Rectal smooth muscle tissue (tissue), 1 donor: ENCODE measurements around the gene C16orf87.

ENCODE experiments used
- H3K27ac ChIP-seq: one replicate; pipeline ENCODE4 v1.7.0; 2013; ENCODE audit warnings: low read depth, low read length, inconsistent platforms
- H3K27me3 ChIP-seq: one replicate; pipeline ENCODE4 v1.7.0; 2013; ENCODE audit warnings: low read length; ENCODE audit not compliant: control insufficient read depth, insufficient read depth
- H3K36me3 ChIP-seq: one replicate; pipeline ENCODE4 v1.7.0; 2013; ENCODE audit warnings: low read length; ENCODE audit not compliant: control insufficient read depth, insufficient read depth
- H3K4me1 ChIP-seq: one replicate; pipeline ENCODE4 v1.7.0; 2013; ENCODE audit warnings: low read length; ENCODE audit not compliant: control insufficient read depth, insufficient read depth
- H3K4me3 ChIP-seq: one replicate; pipeline ENCODE4 v1.7.0; 2013; ENCODE audit warnings: low read length
- H3K9ac ChIP-seq: one replicate; pipeline ENCODE4 v1.7.0; 2013; ENCODE audit warnings: low read length

C16orf87 gene

DNA sequence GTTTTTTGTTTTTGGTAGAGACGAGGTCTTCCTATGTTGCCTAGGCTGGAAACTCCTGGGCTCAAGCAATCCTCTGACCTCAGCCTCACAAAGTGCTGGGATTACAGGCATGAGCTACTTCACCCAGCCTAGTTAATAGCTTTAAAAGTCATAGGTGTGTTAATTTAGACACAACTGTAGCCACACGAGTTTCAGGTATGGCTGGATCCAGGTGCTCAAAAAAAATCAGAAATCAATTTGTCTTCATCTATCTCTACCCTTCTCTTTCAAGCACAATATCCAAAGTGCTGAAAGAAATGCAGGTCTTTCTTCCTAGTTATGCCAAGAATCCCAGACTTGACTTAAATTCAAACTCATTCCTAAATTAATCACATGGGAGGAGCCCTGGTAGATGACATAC is 23.9 kb upstream of the C16orf87 start:
- Histone ChIP-seq H3K36me3 (no peaks in the 10 kb centered on the region), H3K4me3 (no peak overlapping the region), H3K9ac (no peak overlapping the region), H3K27me3 (no peaks in the 10 kb centered on the region), H3K27ac (no peak overlapping the region), H3K4me1 (no peaks in the 10 kb centered on the region)

DNA sequence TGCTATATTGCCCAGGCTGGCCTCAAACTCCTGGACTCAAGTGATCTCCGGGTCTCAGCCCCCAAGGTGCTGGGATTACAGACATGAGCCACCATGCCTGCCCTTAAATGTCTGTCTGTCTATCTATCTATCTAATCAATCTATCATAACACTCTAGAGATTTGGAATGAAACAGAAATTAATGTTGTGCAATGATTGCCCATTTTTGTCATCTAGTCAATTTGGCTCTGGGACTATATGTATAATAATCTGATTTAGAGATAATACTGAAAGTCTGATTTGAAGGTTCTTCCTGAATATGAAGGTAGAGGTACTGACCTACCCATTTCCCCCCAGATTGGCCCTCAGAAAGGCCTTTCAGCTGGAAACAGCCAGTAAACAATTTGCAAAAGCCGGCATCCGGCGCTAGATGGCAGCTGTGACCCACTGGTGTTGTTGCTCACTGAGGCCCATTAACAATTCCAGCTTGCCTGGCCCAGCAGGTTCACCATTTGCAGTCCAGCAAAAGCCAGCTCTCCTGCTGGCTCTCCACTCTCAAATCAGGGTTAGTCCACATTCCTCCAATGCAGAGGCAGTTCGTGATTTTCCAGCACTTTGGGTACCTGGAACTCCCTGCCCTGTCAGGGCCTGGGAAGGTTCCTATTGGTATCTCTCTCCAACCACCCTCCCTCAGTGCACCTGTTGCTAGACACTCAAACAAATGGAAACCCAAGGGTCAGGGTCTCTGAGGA is 22.9 kb upstream of the C16orf87 start:
- Histone ChIP-seq H3K4me3 (no peak overlapping the region), H3K4me1 (no peaks in the 10 kb centered on the region), H3K36me3 (no peaks in the 10 kb centered on the region), H3K9ac (no peak overlapping the region), H3K27me3 (no peaks in the 10 kb centered on the region), H3K27ac (no peak overlapping the region)

DNA sequence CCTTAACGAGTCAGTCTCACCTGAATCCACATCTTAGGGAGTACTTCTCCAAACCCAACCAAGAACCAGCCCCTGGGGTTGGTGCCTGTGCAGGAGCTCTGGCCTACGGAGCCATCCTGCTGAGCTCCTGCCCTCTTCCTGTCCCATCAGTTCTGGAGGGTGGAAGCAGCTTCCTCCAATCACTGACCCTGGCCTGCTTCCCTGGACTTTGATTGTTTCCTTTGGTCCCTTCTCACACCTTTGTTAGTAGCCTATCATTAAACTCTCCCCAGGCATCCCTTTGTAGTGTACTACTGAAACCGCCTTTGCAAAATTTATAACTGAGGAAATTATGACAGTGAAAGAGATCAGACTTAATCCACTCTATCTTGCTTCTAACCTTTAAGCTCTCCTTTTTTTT is 21.1 kb upstream of the C16orf87 start:
- H3K4me1 ChIP-seq, result no peaks in the 10 kb centered on the region
- no peak overlapping the region for H3K4me3 ChIP-seq
- H3K27ac ChIP-seq, result no peak overlapping the region
- no peaks in the 10 kb centered on the region for H3K36me3 ChIP-seq
- no peaks in the 10 kb centered on the region for H3K27me3 ChIP-seq
- H3K9ac ChIP-seq, result no peak overlapping the region

- H3K27ac ChIP-seq, result no peak overlapping the region
- no peaks in the 10 kb centered on the region for H3K27me3 ChIP-seq
- no peaks in the 10 kb centered on the region for H3K36me3 ChIP-seq
- no peak overlapping the region for H3K9ac ChIP-seq
- no peaks in the 10 kb centered on the region for H3K4me1 ChIP-seq
- H3K4me3 ChIP-seq, result no peak overlapping the region
These were observed 19.9 kb upstream of the C16orf87 start for GRCh38 chr16:46850619-46851555.

DNA sequence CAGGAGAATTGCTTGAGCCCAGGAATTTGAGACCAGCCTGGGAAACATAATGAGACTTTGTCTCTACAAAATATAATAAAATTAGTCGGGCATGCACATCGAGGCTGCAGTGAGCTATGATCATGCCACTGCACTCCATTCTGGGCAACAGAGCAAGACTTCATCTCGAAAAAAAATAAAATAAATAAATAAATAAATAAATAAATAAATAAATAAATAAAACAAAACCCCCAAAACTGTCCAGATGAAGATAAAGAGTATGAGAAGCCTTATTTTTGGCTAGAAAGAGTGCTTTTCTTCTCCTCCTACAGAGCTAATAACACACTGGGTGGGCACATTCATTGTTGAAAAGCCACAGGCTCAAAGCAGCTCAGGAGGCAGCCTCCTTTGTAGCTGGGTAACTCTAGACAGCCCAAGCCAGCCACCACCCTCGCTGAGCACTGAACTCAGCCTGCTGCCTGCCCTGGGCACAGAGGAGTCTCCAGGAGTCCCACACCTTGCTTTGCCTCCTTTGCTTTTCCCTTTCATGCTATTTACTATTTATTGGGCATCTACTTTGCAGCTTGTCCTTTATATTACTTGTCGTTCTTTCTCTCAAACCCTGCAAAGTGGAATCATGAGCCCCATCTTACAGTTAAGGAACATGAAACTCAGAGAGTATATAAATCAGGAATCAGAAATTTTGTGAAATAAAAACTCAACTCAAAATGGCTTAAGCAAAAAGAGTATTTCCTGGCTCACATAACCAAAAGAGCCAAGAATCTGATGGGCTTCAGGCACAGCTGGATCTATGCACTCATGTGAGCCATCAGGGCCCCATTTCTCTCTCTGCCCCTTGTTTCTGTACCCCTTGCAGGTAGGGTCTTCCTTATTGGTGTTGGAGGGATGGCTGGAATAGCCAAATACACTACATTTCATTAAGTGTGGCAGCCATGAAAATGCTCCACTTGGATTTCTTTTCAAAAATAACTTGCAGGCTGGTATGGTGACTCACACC is 18.1 kb upstream of the C16orf87 start:
- Histone ChIP-seq H3K4me3 (no peak overlapping the region), H3K27ac (no peak overlapping the region), H3K27me3 (no peaks in the 10 kb centered on the region), H3K36me3 (no peaks in the 10 kb centered on the region), H3K4me1 (no peaks in the 10 kb centered on the region), H3K9ac (no peak overlapping the region)

GRCh38 chr16:46845952-46846351 is 15.0 kb upstream of the C16orf87 start:
- Histone ChIP-seq H3K4me3 (no peak overlapping the region), H3K27me3 (no peaks in the 10 kb centered on the region), H3K36me3 (no peaks in the 10 kb centered on the region), H3K9ac (no peak overlapping the region), H3K27ac (no peak overlapping the region), H3K4me1 (no peaks in the 10 kb centered on the region)

DNA sequence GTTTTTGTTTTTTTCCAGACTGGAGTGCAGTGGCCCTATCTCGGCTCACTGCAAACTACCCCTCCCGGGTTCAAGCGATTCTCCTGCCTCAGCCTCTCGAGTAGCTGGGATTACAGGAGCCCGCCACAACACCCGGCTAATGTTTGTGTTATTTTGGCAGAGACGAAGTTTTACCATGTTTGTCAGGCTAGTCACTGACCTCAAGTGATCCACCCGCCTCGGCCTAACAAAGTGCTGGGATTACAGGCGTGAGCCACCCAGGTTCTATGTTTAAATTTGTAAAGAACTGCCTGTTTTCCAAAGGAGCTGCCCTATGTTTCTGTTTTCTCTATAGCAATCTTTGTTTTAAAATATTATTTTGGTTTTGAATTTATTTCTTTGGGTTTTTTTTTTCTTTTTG is 13.8 kb upstream of the C16orf87 start:
- Histone ChIP-seq H3K36me3 (no peaks in the 10 kb centered on the region), H3K27me3 (no peaks in the 10 kb centered on the region), H3K4me1 (no peaks in the 10 kb centered on the region), H3K9ac (no peak overlapping the region), H3K27ac (no peak overlapping the region), H3K4me3 (no peak overlapping the region)

DNA sequence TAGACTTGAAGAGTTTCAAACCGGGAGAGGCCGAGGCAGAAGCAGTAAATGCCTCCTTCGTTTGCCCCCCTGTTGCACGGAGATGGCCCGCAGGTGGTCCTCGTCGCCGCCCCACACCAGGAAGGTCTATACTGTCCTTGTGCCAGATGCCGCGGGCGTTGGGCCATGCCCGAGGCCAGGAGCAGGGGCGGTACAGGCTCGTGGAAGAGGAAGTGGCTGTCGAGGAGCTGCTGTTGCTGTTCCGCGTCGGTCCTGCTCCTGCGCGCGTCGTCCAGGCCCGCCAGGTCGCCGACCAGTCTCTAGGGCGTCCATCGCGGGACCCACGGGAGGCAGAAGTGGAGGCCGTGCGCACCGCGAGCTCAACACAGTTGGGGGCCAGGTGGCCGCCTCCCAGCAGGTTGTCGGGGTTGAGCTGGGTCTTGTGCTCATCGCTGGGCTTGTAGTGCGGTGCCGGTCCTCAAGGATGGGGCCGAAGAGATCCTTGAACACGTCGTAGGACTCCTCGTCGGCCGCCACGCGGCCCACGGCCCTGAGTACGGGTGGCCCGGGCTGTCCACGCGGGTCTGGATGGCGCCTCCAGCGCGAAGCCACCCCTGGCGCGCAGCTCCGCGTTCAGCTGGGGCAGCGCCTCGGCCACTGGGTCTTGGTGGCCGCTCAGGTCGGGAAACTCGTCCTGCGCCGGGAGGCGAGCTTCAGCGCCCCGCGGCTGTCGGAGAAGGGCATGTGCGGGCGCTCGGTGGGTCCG is 13.1 kb upstream of the C16orf87 start:
- H3K9ac ChIP-seq, result no peak overlapping the region
- H3K27me3 ChIP-seq, result no peaks in the 10 kb centered on the region
- H3K4me3 ChIP-seq, result no peak overlapping the region
- no peaks in the 10 kb centered on the region for H3K36me3 ChIP-seq
- no peaks in the 10 kb centered on the region for H3K4me1 ChIP-seq
- H3K27ac ChIP-seq, result no peak overlapping the region

- no peaks in the 10 kb centered on the region for H3K4me1 ChIP-seq
- H3K4me3 ChIP-seq, result no peak overlapping the region
- H3K27me3 ChIP-seq, result no peaks in the 10 kb centered on the region
These were observed 11.4 kb upstream of the C16orf87 start for GRCh38 chr16:46842192-46842895.

DNA sequence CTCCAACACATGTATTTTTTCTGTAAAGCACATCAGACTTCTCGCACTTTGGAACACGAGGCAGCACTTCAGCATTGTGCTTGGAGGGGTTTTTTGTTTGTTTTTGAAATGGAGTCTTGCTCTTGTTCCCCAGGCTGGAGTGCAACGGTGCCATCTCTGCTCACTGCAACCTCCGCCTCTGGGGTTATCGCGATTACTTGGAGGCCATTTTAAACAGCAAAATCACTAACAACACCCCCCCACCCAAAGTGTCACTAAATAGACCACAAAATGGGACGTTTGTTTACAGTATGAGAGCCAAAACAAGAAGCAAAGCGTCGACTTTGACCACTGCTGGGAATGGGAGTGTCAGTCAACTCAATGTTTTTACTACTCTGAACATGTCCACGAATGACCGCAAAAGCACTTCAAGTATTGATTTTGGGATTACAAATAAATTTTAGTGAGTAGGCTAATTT is 9.0 kb upstream of the C16orf87 start:
- no peaks in the 10 kb centered on the region for H3K36me3 ChIP-seq
- H3K4me3 ChIP-seq, result no peak overlapping the region
- no peak overlapping the region for H3K27ac ChIP-seq
- H3K9ac ChIP-seq, result no peak overlapping the region
- no peaks in the 10 kb centered on the region for H3K4me1 ChIP-seq
- no peaks in the 10 kb centered on the region for H3K27me3 ChIP-seq

More at GRCh38 chr16:46842192-46842895, 11.4 kb upstream of the C16orf87 start:
- no peak overlapping the region for H3K27ac ChIP-seq
- H3K36me3 ChIP-seq, result no peaks in the 10 kb centered on the region
- H3K9ac ChIP-seq, result no peak overlapping the region
